Measurements from ENCODE around the gene KDM6B. TPM values are rescaled to one million over a fixed set of nuclear protein-coding genes. Genes with fewer than 3 reads are reported as not detected.

The KDM6B gene
- total and polyA plus RNA-seq, 9 of the 15 experiments (the other 6 are each of a cell fraction or from before 2014, with no cell fraction given), result 0.01 to 22.9 (median 2.2) TPM

DNA sequence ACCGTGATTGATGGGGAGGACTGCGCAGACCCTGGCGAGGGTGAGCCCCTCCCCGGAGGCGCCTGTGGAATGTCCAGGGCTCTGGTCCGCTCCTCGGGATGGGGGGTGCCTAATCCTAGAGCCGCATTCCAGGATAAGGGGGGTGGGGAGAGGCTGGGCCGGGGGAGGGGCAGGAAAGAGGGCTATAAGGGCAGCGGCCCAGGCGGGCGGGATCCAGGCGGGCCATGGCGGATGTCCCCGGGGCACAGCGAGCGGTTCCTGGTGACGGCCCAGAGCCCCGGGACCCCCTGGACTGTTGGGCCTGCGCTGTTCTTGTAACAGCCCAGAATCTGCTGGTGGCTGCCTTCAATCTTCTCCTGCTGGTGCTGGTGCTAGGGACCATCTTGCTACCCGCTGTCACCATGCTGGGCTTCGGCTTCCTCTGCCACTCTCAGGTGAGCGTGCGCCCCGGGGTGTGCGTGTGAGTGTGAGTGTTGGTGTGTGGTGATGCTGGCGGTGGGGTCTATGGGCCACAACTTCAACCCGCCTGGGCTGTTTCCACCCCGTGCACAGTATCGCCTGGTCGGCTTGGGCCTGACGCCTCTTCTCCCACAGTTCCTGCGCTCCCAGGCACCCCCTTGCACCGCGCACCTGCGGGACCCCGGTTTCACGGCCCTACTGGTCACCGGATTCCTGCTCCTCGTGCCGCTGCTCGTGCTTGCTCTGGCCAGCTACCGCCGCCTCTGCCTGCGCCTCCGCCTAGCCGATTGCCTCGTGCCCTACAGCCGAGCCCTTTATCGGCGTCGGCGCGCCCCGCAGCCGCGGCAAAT, 21.0 kb downstream of the KDM6B start, which contains the start of gene TMEM88:
TSS of gene TMEM88 (plus strand) at position 216 of the 809 bp plus-strand sequence. CDS start at position 225, 9 bp downstream.
- H3K36me3 ChIP-seq (ENCODE audit: control insufficient read depth, insufficient read depth, low read length), result peaks cover 42% of the 10 kb centered on the region; the same call in 2 of the 3 replicates
- CTCF ChIA-PET (ENCODE audit: low intra/inter-chr PET ratio), result no interaction called here
- H3K27me3 ChIP-seq (ENCODE audit: control insufficient read depth in 2 of 2, insufficient read depth in 2 of 2, low read length in 2 of 2), result no peaks in the 10 kb centered on the region
- TF ChIP-seq ZNF133 (CRISPR knock-in tag; IDR thresholded peaks at IDR 0.05) (no peak), POLR2G (IDR thresholded peaks at IDR 0.05; ENCODE audit: low read depth, low read length) (peak; percentile 72), ZNF668 (CRISPR knock-in tag; IDR thresholded peaks at IDR 0.05) (no peak), RBFOX2 (IDR thresholded peaks at IDR 0.05; ENCODE audit: low read depth, low read length) (peak; percentile 47)
- TF ChIP-seq, protein P1, sequence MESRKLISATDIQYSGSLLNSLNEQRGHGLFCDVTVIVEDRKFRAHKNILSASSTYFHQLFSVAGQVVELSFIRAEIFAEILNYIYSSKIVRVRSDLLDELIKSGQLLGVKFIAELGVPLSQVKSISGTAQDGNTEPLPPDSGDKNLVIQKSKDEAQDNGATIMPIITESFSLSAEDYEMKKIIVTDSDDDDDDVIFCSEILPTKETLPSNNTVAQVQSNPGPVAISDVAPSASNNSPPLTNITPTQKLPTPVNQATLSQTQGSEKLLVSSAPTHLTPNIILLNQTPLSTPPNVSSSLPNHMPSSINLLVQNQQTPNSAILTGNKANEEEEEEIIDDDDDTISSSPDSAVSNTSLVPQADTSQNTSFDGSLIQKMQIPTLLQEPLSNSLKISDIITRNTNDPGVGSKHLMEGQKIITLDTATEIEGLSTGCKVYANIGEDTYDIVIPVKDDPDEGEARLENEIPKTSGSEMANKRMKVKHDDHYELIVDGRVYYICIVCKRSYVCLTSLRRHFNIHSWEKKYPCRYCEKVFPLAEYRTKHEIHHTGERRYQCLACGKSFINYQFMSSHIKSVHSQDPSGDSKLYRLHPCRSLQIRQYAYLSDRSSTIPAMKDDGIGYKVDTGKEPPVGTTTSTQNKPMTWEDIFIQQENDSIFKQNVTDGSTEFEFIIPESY (CRISPR knock-in tag; IDR thresholded peaks at IDR 0.05), result peak; percentile 62
- FAIRE-seq (no peak), ATAC-seq (no peak), DNase-seq (ENCODE audit: extremely low read depth in 1 of 4, low spot score in 3 of 4) (no peak)
- peaks cover 11 to 55% of the 10 kb centered on the region in 2 experiments; a peak in 4 of 5 replicates for H3K4me1 ChIP-seq (replicated peaks in 1 of 2; ENCODE audit: control insufficient read depth in 2 of 2, insufficient read depth in 2 of 2, low read length in 2 of 2)
- H2AFZ ChIP-seq (ENCODE audit: low read depth, low read length), result no peak within 1 kb of the TSS
- peak within 1 kb of the TSS; percentile 65; the same call in 1 of the 2 replicates for H3K4me3 ChIP-seq
- no peaks in the 10 kb centered on the region for H3K9me3 ChIP-seq (replicated peaks; ENCODE audit: control insufficient read depth, insufficient read depth, low read depth, low read length)
- 93% methylated on average over 16 of the region's 57 CpGs for WGBS (ENCODE audit: insufficient coverage, low coverage, missing lambda C conversion rate)
- 0 out of 3 replicates have a peak within 1 kb of the TSS, but pooled peaks have one; percentile 94 for H3K27ac ChIP-seq (ENCODE audit: extremely low read depth, low read depth, low read length)
- H3K79me2 ChIP-seq (ENCODE audit: control insufficient read depth, insufficient read depth, low read length), result peaks cover 12% of the 10 kb centered on the region
- POLR2A ChIA-PET, result interaction anchor here (2.3 kb wide), 1 partner anchor 8 kb away, joined by 7 read pairs; no protein-coding TSS in a partner anchor
- in situ Hi-C loops (cut with MboI), result no loop called here
- H4K20me1 ChIP-seq (replicated peaks; ENCODE audit: control insufficient read depth, insufficient read depth, low read length), result no peaks in the 10 kb centered on the region
- H3K9ac ChIP-seq (ENCODE audit: insufficient read depth in 1 of 2, low read depth in 2 of 2, low read length in 2 of 2), result peak within 1 kb of the TSS; percentile 88 to 93; a peak in 2 of 4 replicates
- no peaks in the 10 kb centered on the region for H3K9me1 ChIP-seq (ENCODE audit: control insufficient read depth, insufficient read depth, low read length)
- peak within 1 kb of the TSS; percentile 83 for H3K4me2 ChIP-seq (ENCODE audit: insufficient read depth, low read length)
- intact Hi-C loops (cut with micrococcal nuclease), result loop anchor here (5.0 to 10.0 kb wide), 2 partner anchors 33 to 110 kb away; no protein-coding TSS in a partner anchor
- BruUV-seq (replicated peaks), result no TSS peak

Measured in K562 (cell line).